ENCODE results near the gene MMADHC.

The MMADHC gene

DNA sequence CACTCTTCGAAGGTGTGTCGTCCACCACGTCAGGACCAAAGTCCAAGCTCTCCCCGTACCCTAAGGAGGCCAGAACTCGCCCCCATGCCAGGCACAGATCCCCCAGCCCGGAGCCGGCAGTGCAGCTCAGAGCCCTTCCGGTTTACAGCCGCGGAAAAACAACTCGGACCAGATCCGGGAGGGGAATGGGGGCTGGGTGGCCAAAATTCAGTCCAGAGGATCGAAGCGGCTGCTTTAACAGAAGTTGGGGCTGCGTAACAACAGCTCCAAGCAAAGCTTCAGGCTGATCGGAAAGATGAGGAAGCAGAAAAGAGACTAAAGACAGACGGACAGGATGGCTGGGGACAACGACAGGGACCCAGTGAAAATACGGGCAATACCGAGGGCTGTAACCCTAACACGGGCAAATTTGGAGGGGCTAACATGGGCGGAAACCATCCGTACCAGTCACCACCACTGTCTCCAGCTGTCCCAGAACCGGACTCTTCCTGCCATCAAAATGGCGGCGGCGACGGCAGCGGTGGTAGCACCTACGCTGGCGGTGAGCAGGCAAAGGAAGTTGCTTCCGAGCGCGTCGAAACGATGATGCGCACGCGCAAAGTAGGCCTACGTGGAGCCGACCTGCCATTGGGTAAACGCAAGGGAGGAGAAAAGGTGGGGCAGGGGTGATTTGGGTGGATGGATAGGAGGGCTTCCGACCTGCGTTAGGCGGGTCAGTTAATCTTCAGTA lies at the start of gene MMADHC:
Gene MMADHC, minus strand, starts transcription at position 556 of the 730 bp plus-strand sequence. CDS start 678 bp downstream, outside the sequence.
- in situ Hi-C loops (cut with MboI; ENCODE audit: low sequenced_read_pairs, unreplicated experiment): loop anchor here (25.0 kb wide), 2 partner anchors 1450 to 1650 kb away; no protein-coding TSS in a partner anchor

DNA sequence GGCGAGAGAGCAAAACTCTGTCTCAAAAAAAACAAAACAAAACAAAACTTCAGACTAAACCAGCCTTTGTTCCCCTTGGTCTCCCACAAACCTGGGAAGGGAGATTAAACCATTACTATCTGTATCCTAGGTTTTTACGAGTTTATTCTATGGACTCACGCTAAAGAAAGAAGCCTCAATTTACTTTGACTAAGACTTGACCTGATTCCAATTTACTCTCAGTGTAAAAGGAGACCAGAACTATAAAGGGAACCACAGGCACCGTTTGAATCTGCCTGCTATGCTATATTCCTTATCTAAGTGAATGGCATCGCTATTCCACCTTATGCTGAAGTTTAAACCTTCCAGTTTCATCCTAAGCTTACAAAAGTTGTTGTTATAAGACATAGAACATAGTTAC lies 46.5 kb upstream of the MMADHC start:
- DNase-seq (ENCODE audit: low spot score): no peak
- TF ChIP-seq, protein P1, sequence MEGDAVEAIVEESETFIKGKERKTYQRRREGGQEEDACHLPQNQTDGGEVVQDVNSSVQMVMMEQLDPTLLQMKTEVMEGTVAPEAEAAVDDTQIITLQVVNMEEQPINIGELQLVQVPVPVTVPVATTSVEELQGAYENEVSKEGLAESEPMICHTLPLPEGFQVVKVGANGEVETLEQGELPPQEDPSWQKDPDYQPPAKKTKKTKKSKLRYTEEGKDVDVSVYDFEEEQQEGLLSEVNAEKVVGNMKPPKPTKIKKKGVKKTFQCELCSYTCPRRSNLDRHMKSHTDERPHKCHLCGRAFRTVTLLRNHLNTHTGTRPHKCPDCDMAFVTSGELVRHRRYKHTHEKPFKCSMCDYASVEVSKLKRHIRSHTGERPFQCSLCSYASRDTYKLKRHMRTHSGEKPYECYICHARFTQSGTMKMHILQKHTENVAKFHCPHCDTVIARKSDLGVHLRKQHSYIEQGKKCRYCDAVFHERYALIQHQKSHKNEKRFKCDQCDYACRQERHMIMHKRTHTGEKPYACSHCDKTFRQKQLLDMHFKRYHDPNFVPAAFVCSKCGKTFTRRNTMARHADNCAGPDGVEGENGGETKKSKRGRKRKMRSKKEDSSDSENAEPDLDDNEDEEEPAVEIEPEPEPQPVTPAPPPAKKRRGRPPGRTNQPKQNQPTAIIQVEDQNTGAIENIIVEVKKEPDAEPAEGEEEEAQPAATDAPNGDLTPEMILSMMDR (IDR thresholded peaks at IDR 0.05; ENCODE audit: borderline replicate concordance, control extremely low read depth, extremely low read depth, insufficient read depth, missing control alignments): no peak
- in situ Hi-C loops (cut with MboI; ENCODE audit: low sequenced_read_pairs, unreplicated experiment): no loop called here

More for the DNA sequence above, at the start of gene MMADHC:
- DNase-seq (ENCODE audit: low spot score): peak; percentile 83
- TF ChIP-seq, protein P1 (IDR thresholded peaks at IDR 0.05; ENCODE audit: borderline replicate concordance, control extremely low read depth, extremely low read depth, insufficient read depth, missing control alignments): no peak

DNA sequence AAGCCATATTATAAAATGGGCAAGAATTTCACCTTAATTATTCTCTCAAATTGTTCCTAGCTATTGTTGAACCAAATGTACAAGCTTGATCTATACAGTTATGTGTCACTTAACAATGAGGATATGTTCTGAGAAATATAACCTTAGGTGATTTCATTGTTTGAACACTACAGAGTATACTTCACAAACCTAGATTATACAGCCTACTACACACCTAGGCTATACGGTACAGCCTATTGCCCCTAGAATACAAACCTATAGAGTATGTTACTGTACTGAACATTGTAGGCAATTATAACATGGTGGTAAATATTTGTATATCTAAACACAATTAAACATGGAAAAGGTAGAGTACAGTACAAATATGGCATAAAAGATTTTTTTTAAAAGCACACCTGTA lies 42.9 kb upstream of the MMADHC start:
- in situ Hi-C loops (cut with MboI; ENCODE audit: low sequenced_read_pairs, unreplicated experiment): no loop called here
- TF ChIP-seq, protein P1 (IDR thresholded peaks at IDR 0.05; ENCODE audit: borderline replicate concordance, control extremely low read depth, extremely low read depth, insufficient read depth, missing control alignments): no peak
- no peak for DNase-seq (ENCODE audit: low spot score)

DNA sequence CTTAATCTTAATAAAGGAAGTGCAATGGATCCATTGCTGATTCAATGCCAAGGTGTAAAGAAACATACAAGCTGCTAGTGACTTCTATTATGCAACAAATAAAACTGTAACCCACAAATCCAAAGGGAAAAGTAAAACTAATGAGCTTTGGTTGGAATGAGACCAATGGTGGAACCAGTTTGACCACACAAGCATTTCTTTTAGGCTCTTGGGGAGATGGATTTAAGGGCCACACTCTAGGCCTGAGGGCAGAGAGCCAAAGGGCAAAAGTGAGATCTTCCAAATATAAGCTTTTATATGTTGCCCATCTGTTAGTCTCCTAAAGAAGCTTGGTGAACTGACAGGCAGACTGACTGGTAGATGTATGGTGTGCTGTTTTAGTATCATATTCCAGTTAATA lies 41.5 kb upstream of the MMADHC start:
- no peak for DNase-seq (ENCODE audit: low spot score)
- in situ Hi-C loops (cut with MboI; ENCODE audit: low sequenced_read_pairs, unreplicated experiment): no loop called here
- TF ChIP-seq, protein P1 (IDR thresholded peaks at IDR 0.05; ENCODE audit: borderline replicate concordance, control extremely low read depth, extremely low read depth, insufficient read depth, missing control alignments): no peak

DNA sequence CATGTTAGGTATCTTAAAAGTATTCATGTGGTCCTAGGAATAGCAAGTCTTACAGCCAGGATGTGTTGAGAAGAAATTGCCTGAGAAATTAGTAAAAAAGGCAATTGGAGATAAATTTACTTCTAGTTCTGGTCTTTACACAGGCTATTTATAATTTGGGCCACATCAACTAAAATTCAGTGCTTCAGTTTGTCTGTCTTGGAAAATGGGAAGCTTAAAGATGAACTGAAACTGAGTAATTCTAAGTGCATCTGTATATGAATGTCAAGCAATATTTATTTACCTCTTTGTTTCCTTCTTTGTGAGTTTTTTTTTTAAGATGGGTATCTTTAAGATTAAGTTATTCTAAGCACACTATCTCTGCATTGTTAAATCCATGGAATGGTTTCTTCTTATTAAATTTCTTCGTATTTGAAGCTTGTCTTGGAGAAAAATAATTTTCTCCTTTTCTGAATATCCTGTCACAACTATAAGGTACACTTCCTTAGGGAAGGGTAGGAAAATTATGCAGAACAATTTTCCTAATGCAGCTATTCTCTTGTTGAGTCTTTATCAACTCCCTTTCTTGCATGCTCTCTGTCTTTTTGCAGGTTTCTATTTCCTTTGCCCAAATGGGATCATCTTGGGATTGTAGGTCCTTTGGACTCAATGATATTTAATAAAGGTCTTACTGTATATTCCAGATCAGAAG lies 39.7 kb upstream of the MMADHC start:
- in situ Hi-C loops (cut with MboI; ENCODE audit: low sequenced_read_pairs, unreplicated experiment): no loop called here
- DNase-seq (ENCODE audit: low spot score): no peak
- TF ChIP-seq, protein P1 (IDR thresholded peaks at IDR 0.05; ENCODE audit: borderline replicate concordance, control extremely low read depth, extremely low read depth, insufficient read depth, missing control alignments): no peak

DNA sequence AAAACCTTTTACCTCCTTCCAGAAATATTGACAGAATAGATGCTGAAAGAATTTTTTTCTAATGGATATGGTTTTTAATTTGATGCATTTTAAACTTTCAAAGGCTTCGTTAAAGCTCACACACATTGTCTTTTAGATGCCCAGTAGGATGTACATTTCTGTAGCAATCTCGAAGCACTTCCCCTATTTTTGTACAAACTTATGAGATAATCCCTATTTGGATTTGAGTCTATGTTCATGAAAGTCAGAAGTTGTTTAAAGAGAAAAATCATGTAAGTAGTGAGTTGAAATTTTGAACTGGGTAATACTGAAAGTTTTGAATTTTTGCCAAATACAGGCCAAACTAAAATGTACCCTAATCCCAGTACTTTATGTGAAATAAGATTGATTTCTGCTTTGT lies 38.1 kb upstream of the MMADHC start:
- no peak for DNase-seq (ENCODE audit: low spot score)
- TF ChIP-seq, protein P1 (IDR thresholded peaks at IDR 0.05; ENCODE audit: borderline replicate concordance, control extremely low read depth, extremely low read depth, insufficient read depth, missing control alignments): no peak
- in situ Hi-C loops (cut with MboI; ENCODE audit: low sequenced_read_pairs, unreplicated experiment): no loop called here
